K562 (cell line): ENCODE data around the gene FASTK. TPM values are rescaled to one million over a fixed set of nuclear protein-coding genes. Genes with fewer than 3 reads are reported as not detected.

ENCODE experiments used
- ATF2 ChIP-seq: sonication (generic); formaldehyde crosslinking; IDR thresholded peaks from 2 replicates; pipeline ENCODE4 v1.8.1; 2022; ENCODE audit warnings: missing genetic modification reagents
- BACH1 ChIP-seq: fragments of 200-800 bp; sonication (Bioruptor generic); IDR thresholded peaks from 2 replicates; pipeline ENCODE4 v1.6.1; 2016; ENCODE audit warnings: missing genetic modification characterization, missing compliant biosample characterization
- CBX1 ChIP-seq: sonication (generic); IDR thresholded peaks from 2 replicates; pipeline ENCODE4 v1.6.1; 2016; ENCODE audit warnings: antibody characterized with exemption, low read depth, mild to moderate bottlenecking
- GATA2 ChIP-seq: sonication (generic); formaldehyde crosslinking; IDR thresholded peaks from 2 replicates; pipeline ENCODE4 v1.4.0; 2020; ENCODE audit warnings: mild to moderate bottlenecking, missing genetic modification reagents
- IRF1 ChIP-seq: sonication (generic); formaldehyde crosslinking; IDR thresholded peaks from 2 replicates; pipeline ENCODE4 v1.8.0; 2022; ENCODE audit warnings: missing genetic modification reagents, mild to moderate bottlenecking, borderline replicate concordance
- MED1 ChIP-seq: sonication (generic); formaldehyde crosslinking; IDR thresholded peaks from 2 replicates; pipeline ENCODE4 v1.8.1; 2023; ENCODE audit warnings: missing genetic modification reagents, borderline replicate concordance
- NEUROD1 ChIP-seq: fragments of 150-350 bp; IDR thresholded peaks from 2 replicates; pipeline ENCODE4 v1.6.1; 2014; ENCODE audit warnings: borderline replicate concordance, low read length, low read depth; ENCODE audit not compliant: partially characterized antibody
- SMAD2 ChIP-seq: fragments of 150-350 bp; IDR thresholded peaks from 2 replicates; pipeline ENCODE4 v1.6.1; 2014; ENCODE audit warnings: low read depth, mild to moderate bottlenecking, low read length
- SMARCB1 ChIP-seq: IDR thresholded peaks from 2 replicates; pipeline ENCODE4 v1.6.1; 2011; ENCODE audit warnings: improper control_type of control experiment, low read depth; ENCODE audit not compliant: insufficient read length
- SUPT5H ChIP-seq: fragments of 450-650 bp; IDR thresholded peaks from 2 replicates; pipeline ENCODE4 v1.6.1; 2016
- ZNF165 ChIP-seq: fragments of 250-450 bp; sonication (Bioruptor Pico); IDR thresholded peaks from 2 replicates; pipeline ENCODE4 v1.4.0; 2020; ENCODE audit warnings: borderline replicate concordance
- ZNF239 ChIP-seq: fragments of 250-450 bp; sonication (Bioruptor Pico); IDR thresholded peaks from 2 replicates; pipeline ENCODE4 v1.4.0; 2020; ENCODE audit warnings: mild to moderate bottlenecking
- polyA plus RNA-seq, 8 experiments: library from polyadenylated mRNA; depleted of rRNA in 4 of 8; stranded (reverse) in 5 of 8; unstranded in 3 of 8; fragments of >200 nt; fragmentation: Nextera tagmentation in 2 of 8; fragmentation: Illumina TruSeq in 1 of 8; extraction: Ambion mirVana in 2 of 8; extraction: Trizol in 1 of 8; gene quantifications; 2 replicates each; pipeline versions ENCODE4 v1.2.1 to v1.2.3, GENCODE V29; 2011 to 2014; ENCODE audit warnings: inconsistent platforms in 1 of 8, missing spikeins in 1 of 8
- total RNA-seq, 7 experiments: library from RNA; depleted of rRNA in 6 of 7; stranded (reverse); fragments of >200 nt in 6 of 7; fragmentation: Illumina TruSeq in 2 of 7; extraction: Trizol in 2 of 7; gene quantifications; 2 replicates each; pipeline versions ENCODE4 v1.2.1 to v1.2.3, GENCODE V29; 2011 to 2021; ENCODE audit warnings: low replicate concordance in 1 of 7
- TF ChIP-seq, protein P1 (sequence below): IDR thresholded peaks from 2 replicates; pipeline ENCODE4 v1.6.1; 2011; ENCODE audit not compliant: insufficient read length; ENCODE audit errors: extremely low read depth
- TF ChIP-seq, protein P2 (sequence below), 3 experiments: fragments of 200-800 bp in 1 of 3; sonication (Bioruptor generic) in 1 of 3; sonication (generic) in 1 of 3; formaldehyde crosslinking in 1 of 3; IDR thresholded peaks; 2 replicates each; pipeline versions ENCODE4 v1.6.1 to v1.8.0; 2016 to 2022; ENCODE audit warnings: mild to moderate bottlenecking in 2 of 3, missing compliant biosample characterization in 2 of 3, missing genetic modification characterization in 2 of 3, missing genetic modification reagents in 1 of 3
- TF ChIP-seq, protein P3 (sequence below): fragments of 250-450 bp; sonication (Bioruptor Pico); IDR thresholded peaks from 2 replicates; pipeline ENCODE4 v1.5.0; 2020; ENCODE audit warnings: mild to moderate bottlenecking
- TF ChIP-seq, protein P4 (sequence below): sonication (generic); formaldehyde crosslinking; IDR thresholded peaks from 2 replicates; pipeline ENCODE4 v1.4.0; 2020; ENCODE audit warnings: mild to moderate bottlenecking, missing genetic modification reagents

The FASTK gene
- total and polyA plus RNA-seq, 9 of the 15 experiments (the other 6 are each of a cell fraction or from before 2014, with no cell fraction given): 0.51 to 150 (median 48.2) TPM

- no peak for TF ChIP-seq MED1 (CRISPR knock-in tag)
- TF ChIP-seq GATA2 (CRISPR knock-in tag): no peak
- TF ChIP-seq, protein P1, sequence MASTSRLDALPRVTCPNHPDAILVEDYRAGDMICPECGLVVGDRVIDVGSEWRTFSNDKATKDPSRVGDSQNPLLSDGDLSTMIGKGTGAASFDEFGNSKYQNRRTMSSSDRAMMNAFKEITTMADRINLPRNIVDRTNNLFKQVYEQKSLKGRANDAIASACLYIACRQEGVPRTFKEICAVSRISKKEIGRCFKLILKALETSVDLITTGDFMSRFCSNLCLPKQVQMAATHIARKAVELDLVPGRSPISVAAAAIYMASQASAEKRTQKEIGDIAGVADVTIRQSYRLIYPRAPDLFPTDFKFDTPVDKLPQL: no peak
- TF ChIP-seq BACH1: peak; percentile 86; the same call in 1 of the 2 replicates
- TF ChIP-seq, protein P2, sequence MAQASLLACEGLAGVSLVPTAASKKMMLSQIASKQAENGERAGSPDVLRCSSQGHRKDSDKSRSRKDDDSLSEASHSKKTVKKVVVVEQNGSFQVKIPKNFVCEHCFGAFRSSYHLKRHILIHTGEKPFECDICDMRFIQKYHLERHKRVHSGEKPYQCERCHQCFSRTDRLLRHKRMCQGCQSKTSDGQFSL (CRISPR knock-in tag; IDR thresholded peaks at IDR 0.05): no peak
- TF ChIP-seq, protein P2 (tag; IDR thresholded peaks at IDR 0.05): no peak
- no peak for TF ChIP-seq SMARCB1
- no peak for TF ChIP-seq CBX1
- TF ChIP-seq NEUROD1: no peak
- peak; percentile 75 for TF ChIP-seq SUPT5H
- peak; percentile 96; the same call in 1 of the 2 replicates for TF ChIP-seq SMAD2
- no peak for TF ChIP-seq ZNF165
- TF ChIP-seq, protein P3, sequence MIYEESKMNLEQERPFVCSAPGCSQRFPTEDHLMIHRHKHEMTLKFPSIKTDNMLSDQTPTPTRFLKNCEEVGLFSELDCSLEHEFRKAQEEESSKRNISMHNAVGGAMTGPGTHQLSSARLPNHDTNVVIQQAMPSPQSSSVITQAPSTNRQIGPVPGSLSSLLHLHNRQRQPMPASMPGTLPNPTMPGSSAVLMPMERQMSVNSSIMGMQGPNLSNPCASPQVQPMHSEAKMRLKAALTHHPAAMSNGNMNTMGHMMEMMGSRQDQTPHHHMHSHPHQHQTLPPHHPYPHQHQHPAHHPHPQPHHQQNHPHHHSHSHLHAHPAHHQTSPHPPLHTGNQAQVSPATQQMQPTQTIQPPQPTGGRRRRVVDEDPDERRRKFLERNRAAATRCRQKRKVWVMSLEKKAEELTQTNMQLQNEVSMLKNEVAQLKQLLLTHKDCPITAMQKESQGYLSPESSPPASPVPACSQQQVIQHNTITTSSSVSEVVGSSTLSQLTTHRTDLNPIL: no peak
- TF ChIP-seq ATF2 (CRISPR knock-in tag): no peak
- TF ChIP-seq ZNF239 (CRISPR knock-in tag): no peak
- TF ChIP-seq IRF1 (CRISPR knock-in tag): no peak
- TF ChIP-seq, protein P4, sequence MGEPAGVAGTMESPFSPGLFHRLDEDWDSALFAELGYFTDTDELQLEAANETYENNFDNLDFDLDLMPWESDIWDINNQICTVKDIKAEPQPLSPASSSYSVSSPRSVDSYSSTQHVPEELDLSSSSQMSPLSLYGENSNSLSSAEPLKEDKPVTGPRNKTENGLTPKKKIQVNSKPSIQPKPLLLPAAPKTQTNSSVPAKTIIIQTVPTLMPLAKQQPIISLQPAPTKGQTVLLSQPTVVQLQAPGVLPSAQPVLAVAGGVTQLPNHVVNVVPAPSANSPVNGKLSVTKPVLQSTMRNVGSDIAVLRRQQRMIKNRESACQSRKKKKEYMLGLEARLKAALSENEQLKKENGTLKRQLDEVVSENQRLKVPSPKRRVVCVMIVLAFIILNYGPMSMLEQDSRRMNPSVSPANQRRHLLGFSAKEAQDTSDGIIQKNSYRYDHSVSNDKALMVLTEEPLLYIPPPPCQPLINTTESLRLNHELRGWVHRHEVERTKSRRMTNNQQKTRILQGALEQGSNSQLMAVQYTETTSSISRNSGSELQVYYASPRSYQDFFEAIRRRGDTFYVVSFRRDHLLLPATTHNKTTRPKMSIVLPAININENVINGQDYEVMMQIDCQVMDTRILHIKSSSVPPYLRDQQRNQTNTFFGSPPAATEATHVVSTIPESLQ (CRISPR knock-in tag): no peak; the same call in 1 of the 2 replicates
Observed at GRCh38 chr7:151057989-151058780, 22.4 kb downstream of the FASTK start (continued).
